Trophoblast cell (in vitro differentiated cells and primary cell): ENCODE results near the gene RPTOR.
A peak's percentile ranks its signal among the peaks of the same experiment; 100 is the strongest.

Source experiments
- DNase-seq, 2 donors: peaks; one replicate each; pipeline ENCODE4 v3.0.0-alpha.2; 2016
- H2AFZ ChIP-seq: 2 replicates; pipeline ENCODE4 v1.6.1; 2013; ENCODE audit warnings: low read length, moderate library complexity, mild to moderate bottlenecking; ENCODE audit not compliant: insufficient read depth, poor library complexity
- H2AK5ac ChIP-seq: 2 replicates; pipeline ENCODE4 v1.6.1; 2013; ENCODE audit warnings: mild to moderate bottlenecking, low read length
- H2BK120ac ChIP-seq: 2 replicates; pipeline ENCODE4 v1.6.1; 2013; ENCODE audit warnings: low read length, mild to moderate bottlenecking, moderate library complexity; ENCODE audit not compliant: insufficient read depth, poor library complexity
- H2BK12ac ChIP-seq: 2 replicates; pipeline ENCODE4 v1.6.1; 2013; ENCODE audit warnings: mild to moderate bottlenecking, low read length, moderate library complexity
- H2BK5ac ChIP-seq: 2 replicates; pipeline ENCODE4 v1.6.1; 2013; ENCODE audit warnings: low read length, low read depth, moderate library complexity, mild to moderate bottlenecking; ENCODE audit not compliant: poor library complexity
- H3K14ac ChIP-seq: 2 replicates; pipeline ENCODE4 v1.6.1; 2013; ENCODE audit warnings: mild to moderate bottlenecking, low read length
- H3K18ac ChIP-seq: 2 replicates; pipeline ENCODE4 v1.6.1; 2013; ENCODE audit warnings: mild to moderate bottlenecking, low read length
- H3K23ac ChIP-seq: 2 replicates; pipeline ENCODE4 v1.6.1; 2013; ENCODE audit warnings: low read length
- H3K27ac ChIP-seq: 2 replicates; pipeline ENCODE4 v1.5.1; 2013; ENCODE audit warnings: low read depth, mild to moderate bottlenecking, inconsistent platforms, low read length, moderate library complexity
- H3K27me3 ChIP-seq: 2 replicates; pipeline ENCODE4 v1.6.1; 2013; ENCODE audit warnings: inconsistent platforms, mild to moderate bottlenecking, low read length, moderate library complexity; ENCODE audit not compliant: insufficient read depth
- H3K36me3 ChIP-seq, 2 experiments: 1 replicate in 1 of 2; 2 replicates in 1 of 2; pipeline ENCODE4 v1.6.1; 2013; ENCODE audit warnings: low read length in 2 of 2, mild to moderate bottlenecking in 2 of 2, moderate library complexity in 1 of 2; ENCODE audit not compliant: insufficient read depth in 2 of 2, control insufficient read depth in 1 of 2
- H3K4ac ChIP-seq: 2 replicates; pipeline ENCODE4 v1.6.1; 2013; ENCODE audit warnings: low read depth, mild to moderate bottlenecking, low read length, moderate library complexity
- H3K4me1 ChIP-seq, 2 experiments: 1 replicate in 1 of 2; 2 replicates in 1 of 2; pipeline ENCODE4 v1.6.1; 2013; ENCODE audit warnings: low read length in 2 of 2, mild to moderate bottlenecking in 2 of 2, moderate library complexity in 1 of 2; ENCODE audit not compliant: insufficient read depth in 2 of 2, control insufficient read depth in 1 of 2
- H3K4me2 ChIP-seq: 2 replicates; pipeline ENCODE4 v1.6.1; 2013; ENCODE audit warnings: inconsistent platforms, mild to moderate bottlenecking, low read length, moderate library complexity
- H3K4me3 ChIP-seq: 2 replicates; pipeline ENCODE4 v1.5.1; 2013; ENCODE audit warnings: mild to moderate bottlenecking, low read depth, low read length, inconsistent platforms
- H3K79me1 ChIP-seq: one replicate; pipeline ENCODE4 v1.6.1; 2013; ENCODE audit warnings: low read length
- H3K79me2 ChIP-seq: 2 replicates; pipeline ENCODE4 v1.6.1; 2013; ENCODE audit warnings: low read length, mild to moderate bottlenecking; ENCODE audit not compliant: control insufficient read depth, insufficient read depth, poor library complexity
- H3K9ac ChIP-seq: 2 replicates; pipeline ENCODE4 v1.6.1; 2013; ENCODE audit warnings: mild to moderate bottlenecking, low read length
- H3K9me3 ChIP-seq: 2 replicates; pipeline ENCODE4 v1.6.1; 2013; ENCODE audit warnings: low read depth, mild to moderate bottlenecking, control low read depth, inconsistent platforms, low read length; ENCODE audit not compliant: insufficient read depth
- H4K12ac ChIP-seq: 2 replicates; pipeline ENCODE4 v1.6.1; 2013; ENCODE audit warnings: low read depth, mild to moderate bottlenecking, low read length, moderate library complexity
- H4K8ac ChIP-seq: 2 replicates; pipeline ENCODE4 v1.6.1; 2013; ENCODE audit warnings: low read depth, mild to moderate bottlenecking, low read length, moderate library complexity
- H4K91ac ChIP-seq: one replicate; pipeline ENCODE4 v1.6.1; 2013; ENCODE audit warnings: low read depth, mild to moderate bottlenecking, low read length, moderate library complexity
- WGBS: extraction: QIAGEN DNeasy Blood & Tissue Kit; methylation state at CpG from one replicate; pipeline ENCODE4 v1.1.7; 2013; ENCODE audit warnings: missing lambda C conversion rate; ENCODE audit not compliant: insufficient read length, insufficient coverage; ENCODE audit errors: extremely low coverage; 5-methylcytosine and 5-hydroxymethylcytosine counted together

RPTOR gene

GRCh38 chr17:80927791-80928216 is 383.2 kb downstream of the RPTOR start:
- Histone ChIP-seq H4K12ac (no peak overlapping the region), H3K4me1 (peaks cover 4 to 5% of the 10 kb centered on the region in 2 experiments), H3K36me3 (peaks cover 30 to 34% of the 10 kb centered on the region in 2 experiments), H3K27me3 (no peaks in the 10 kb centered on the region), H2AFZ (no peak overlapping the region), H3K27ac (no peak overlapping the region), H2AK5ac (no peak overlapping the region), H3K14ac (no peak overlapping the region), H4K91ac (no peak overlapping the region), H3K79me2 (no peaks in the 10 kb centered on the region), H3K23ac (no peak overlapping the region), H3K4ac (no peak overlapping the region), H2BK5ac (no peak overlapping the region), H2BK120ac (no peak overlapping the region), H3K9ac (no peak overlapping the region), H3K18ac (no peak overlapping the region), H3K4me3 (peak overlapping the region; percentile 26), H3K9me3 (no peaks in the 10 kb centered on the region), H2BK12ac (no peak overlapping the region), H3K4me2 (no peak overlapping the region), H3K79me1 (no peaks in the 10 kb centered on the region), H4K8ac (no peak overlapping the region)
- no CpG with 5 or more reads among the region's 11 CpGs for WGBS
- peak; percentile 8 to 29 for DNase-seq

DNA sequence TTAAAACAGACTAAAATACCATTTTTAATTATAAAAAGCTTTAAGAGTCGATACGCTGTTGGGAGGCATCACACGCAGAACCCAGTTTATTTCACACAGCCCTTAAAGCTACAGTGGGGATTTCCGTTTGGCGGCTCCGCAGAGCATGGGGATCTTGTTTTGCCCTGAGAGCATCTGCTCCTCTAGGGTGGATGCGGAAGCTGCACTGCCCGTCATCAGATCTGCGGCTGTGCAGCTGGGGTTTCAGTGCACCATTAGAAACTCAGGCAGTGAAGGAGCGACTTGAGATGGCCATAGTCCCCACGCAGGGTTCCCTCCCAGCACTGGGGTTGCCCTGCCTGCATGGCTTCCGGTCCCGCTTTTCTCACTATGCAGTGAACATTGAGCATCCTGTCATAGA is 384.8 kb downstream of the RPTOR start:
- Histone ChIP-seq H2AFZ (no peak overlapping the region), H4K8ac (no peak overlapping the region), H3K27me3 (no peaks in the 10 kb centered on the region), H4K12ac (no peak overlapping the region), H2AK5ac (no peak overlapping the region), H3K4me2 (no peak overlapping the region), H4K91ac (no peak overlapping the region), H3K4ac (no peak overlapping the region), H3K18ac (no peak overlapping the region), H3K36me3 (peaks cover 19 to 21% of the 10 kb centered on the region in 2 experiments), H3K9me3 (no peaks in the 10 kb centered on the region), H3K4me3 (no peak overlapping the region), H3K9ac (no peak overlapping the region), H3K27ac (no peak overlapping the region), H3K79me2 (no peaks in the 10 kb centered on the region), H3K79me1 (no peaks in the 10 kb centered on the region), H3K4me1 (peaks cover 4 to 5% of the 10 kb centered on the region in 2 experiments), H2BK12ac (no peak overlapping the region), H3K14ac (no peak overlapping the region), H2BK120ac (no peak overlapping the region), H2BK5ac (no peak overlapping the region), H3K23ac (no peak overlapping the region)
- DNase-seq = no peak
- WGBS = no CpG with 5 or more reads among the region's 13 CpGs

DNA sequence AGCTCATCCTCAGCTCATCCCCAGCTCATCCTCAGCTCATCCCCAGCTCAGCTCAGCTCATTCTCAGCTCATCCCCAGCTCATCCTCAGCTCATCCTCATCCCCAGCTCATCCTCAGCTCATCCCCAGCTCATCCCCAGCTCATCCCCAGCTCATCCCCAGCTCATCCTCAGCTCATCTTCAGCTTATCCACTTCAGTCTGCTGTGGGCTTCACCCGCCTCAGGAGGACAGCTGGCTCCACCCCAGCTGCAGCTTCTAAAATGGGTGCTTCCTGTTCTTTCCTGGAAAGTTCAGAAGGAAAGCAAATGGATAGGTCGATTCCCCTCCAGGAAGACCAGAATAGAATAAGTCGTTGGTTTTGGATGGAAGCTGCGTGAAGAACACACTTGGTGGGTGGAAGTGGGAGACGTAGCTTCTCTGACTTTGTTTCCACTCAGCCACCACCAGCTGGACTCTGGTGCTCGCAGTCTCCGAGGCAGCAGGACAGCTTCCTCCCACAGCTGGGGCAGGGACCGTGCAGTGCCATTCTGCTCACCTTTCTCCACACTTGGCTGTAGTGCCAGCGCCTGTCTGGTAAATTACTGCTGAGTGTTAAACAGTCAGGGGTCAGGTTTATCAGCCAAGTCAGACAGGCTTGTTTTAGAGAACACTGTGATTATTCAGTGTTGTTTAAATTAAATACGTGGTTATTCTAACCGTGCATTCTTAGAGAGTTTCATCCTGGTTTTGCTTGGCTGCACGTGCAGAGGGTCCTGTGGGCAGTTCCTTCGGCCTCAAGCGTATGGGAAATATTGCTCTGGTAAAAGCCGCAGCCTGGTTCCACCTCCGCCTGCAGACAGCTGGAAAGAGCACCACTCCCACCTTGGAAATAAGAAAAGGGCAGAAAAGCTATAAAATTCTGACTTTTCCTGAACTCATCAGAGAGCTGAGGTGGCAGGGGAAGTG is 386.0 kb downstream of the RPTOR start:
- Histone ChIP-seq H3K9ac (no peak overlapping the region), H3K79me2 (no peaks in the 10 kb centered on the region), H2AK5ac (no peak overlapping the region), H4K8ac (no peak overlapping the region), H3K14ac (no peak overlapping the region), H3K4me2 (no peak overlapping the region), H3K4ac (no peak overlapping the region), H2BK120ac (no peak overlapping the region), H4K91ac (no peak overlapping the region), H3K9me3 (no peaks in the 10 kb centered on the region), H3K36me3 (peaks cover 9 to 10% of the 10 kb centered on the region in 2 experiments), H3K79me1 (no peaks in the 10 kb centered on the region), H3K4me1 (peaks cover 4 to 5% of the 10 kb centered on the region in 2 experiments), H4K12ac (peak overlapping the region; percentile 35), H3K27me3 (no peaks in the 10 kb centered on the region), H3K23ac (no peak overlapping the region), H3K18ac (no peak overlapping the region), H2AFZ (no peak overlapping the region), H3K4me3 (no peak overlapping the region), H3K27ac (no peak overlapping the region), H2BK5ac (no peak overlapping the region), H2BK12ac (no peak overlapping the region)
- no peak for DNase-seq
- WGBS = no CpG with 5 or more reads among the region's 16 CpGs

DNA sequence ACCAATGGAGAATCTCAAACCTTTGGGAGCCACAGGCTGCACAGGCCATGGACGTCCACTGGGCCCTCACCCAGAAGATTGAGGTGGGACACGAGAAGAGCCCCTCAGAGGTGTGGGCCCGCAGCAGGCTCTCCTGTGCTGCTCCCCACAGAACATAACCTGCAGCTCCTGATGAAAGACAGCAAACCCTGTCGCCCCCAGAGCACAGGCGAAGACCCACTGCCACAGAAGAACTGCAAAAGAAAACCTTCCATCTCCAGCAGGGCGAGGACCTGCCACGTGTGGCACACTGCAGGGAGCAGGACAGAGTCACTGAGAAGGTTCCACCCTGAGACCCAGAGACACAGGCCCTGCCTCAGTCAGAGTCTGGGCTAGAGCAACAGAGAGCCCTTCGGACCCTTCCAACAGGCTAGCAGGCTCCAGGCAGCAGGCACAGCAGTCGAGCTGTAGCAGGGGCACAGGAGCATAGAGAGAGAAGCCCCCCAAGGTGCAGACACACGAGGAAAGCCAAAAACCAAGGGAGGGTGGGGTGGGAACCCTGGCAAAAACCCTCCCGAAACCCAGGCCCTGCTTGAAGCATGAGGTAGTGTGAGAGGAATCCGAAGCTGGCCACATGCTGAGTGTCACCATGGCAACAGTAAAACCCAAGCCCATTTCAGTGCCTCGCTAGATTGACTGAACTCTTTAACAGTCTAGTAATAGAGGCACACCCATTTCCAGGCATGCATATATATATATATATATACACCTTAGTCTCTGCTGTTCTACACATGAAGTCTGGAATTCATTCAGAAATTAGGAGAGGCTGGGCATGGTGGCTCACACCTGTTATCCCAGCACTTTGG is 387.0 kb downstream of the RPTOR start:
- Histone ChIP-seq H3K9me3 (no peaks in the 10 kb centered on the region), H4K12ac (no peak overlapping the region), H3K79me1 (no peaks in the 10 kb centered on the region), H3K79me2 (no peaks in the 10 kb centered on the region), H2AK5ac (no peak overlapping the region), H3K9ac (no peak overlapping the region), H2BK120ac (no peak overlapping the region), H2BK5ac (no peak overlapping the region), H3K36me3 (peaks cover 4 to 6% of the 10 kb centered on the region in 2 experiments), H3K4me1 (peaks cover 4 to 5% of the 10 kb centered on the region in 2 experiments), H3K23ac (no peak overlapping the region), H3K4ac (no peak overlapping the region), H4K91ac (no peak overlapping the region), H2AFZ (no peak overlapping the region), H4K8ac (no peak overlapping the region), H3K4me2 (no peak overlapping the region), H3K27ac (no peak overlapping the region), H3K4me3 (no peak overlapping the region), H2BK12ac (no peak overlapping the region), H3K27me3 (no peaks in the 10 kb centered on the region), H3K14ac (no peak overlapping the region), H3K18ac (no peak overlapping the region)
- WGBS = no CpG with 5 or more reads among the region's 13 CpGs
- DNase-seq = peak; percentile 27 to 78
